Thoracic aorta (tissue), 2 donors: Measurements from ENCODE around the gene KRTAP5-11. TPM values are rescaled to one million over a fixed set of nuclear protein-coding genes. Genes with fewer than 3 reads are reported as not detected.

Experiments
- total RNA-seq, 2 donors: library from RNA; depleted of rRNA; stranded (reverse); fragments of >200 nt; gene quantifications; one replicate each; pipeline versions ENCODE4 v1.1.0 to v1.2.3, GENCODE V29; 2016

Gene KRTAP5-11
- total RNA-seq, 2 donors from 2014 or later = not detected

Other genes with a start within 250 kb of the KRTAP5-11 start
- 10 to 100 TPM in 1 of 2 donors, 1 to 10 TPM in 1; 6.6 to 17.6 TPM for gene DHCR7, start 134.5 kb downstream of the KRTAP5-11 start, total RNA-seq
- gene NADSYN1, start 129.7 kb downstream of the KRTAP5-11 start, total RNA-seq = 100 to 1,000 TPM in 1 of 2 donors, 10 to 100 TPM in 1; 68.0 to 112 TPM
- not detected for gene KRTAP5-7, start 55.6 kb downstream of the KRTAP5-11 start, total RNA-seq
- under 1 TPM in 1 of 2 donors, not detected in 1; 0.68 TPM for gene KRTAP5-8, start 44.9 kb downstream of the KRTAP5-11 start, total RNA-seq
- gene KRTAP5-9, start 34.5 kb downstream of the KRTAP5-11 start, total RNA-seq = not detected
- gene KRTAP5-10, start 17.3 kb downstream of the KRTAP5-11 start, total RNA-seq = not detected